K562 (cell line): ENCODE measurements around the gene TAF9B. TPM values are rescaled to one million over a fixed set of nuclear protein-coding genes. Genes with fewer than 3 reads are reported as not detected.

ENCODE experiments used
- ATAC-seq: fragments of 200-7000 bp; cut with Tn5 transposase; 3 replicates; pipeline ENCODE4 v1.9.1; 2020; ENCODE audit warnings: moderate library complexity
- BruUV-seq: library from RNA; stranded (reverse); fragments of 400-500 nt; replicated peaks from 2 replicates; lab custom pipeline; 2021; lab: Mats Ljungman, UMichigan
- CTCF ChIA-PET: fragments of 300-600 bp; formaldehyde crosslinking; extraction: SDS; loops from one replicate; lab custom pipeline; 2021; ENCODE audit warnings: low intra/inter-chr PET ratio; lab: Yijun Ruan, JAX
- POLR2A ChIA-PET: fragments of 300-600, 350-650 bp; sonication (Branson Sonifier 250); formaldehyde crosslinking; extraction: SDS; loops from one replicate; lab custom pipeline; 2021; ENCODE audit warnings: antibody characterized with exemption, inconsistent platforms; lab: Yijun Ruan, JAX
- DNase-seq, 4 experiments: peaks; one replicate each; pipeline versions ENCODE4 v3.0.0 to v3.0.0-alpha.2; 2011 to 2018; ENCODE audit warnings: low spot score in 3 of 4, mixed read lengths in 3 of 4; ENCODE audit errors: extremely low read depth in 1 of 4
- FAIRE-seq: peaks from 2 replicates; lab custom pipeline; 2011; peaks lifted over from hg19 to GRCh38; lab: Jason Lieb, UNC
- H2AFZ ChIP-seq: 2 replicates; pipeline ENCODE4 v1.6.0; 2011; ENCODE audit warnings: low read depth, low read length, control low read depth, inconsistent platforms
- H3K27ac ChIP-seq: fragments of 200-600 bp; 3 replicates; pipeline ENCODE4 v1.8.0; 2011; ENCODE audit warnings: low read depth, mild to moderate bottlenecking, control low read depth, inconsistent platforms, low read length, moderate library complexity, mixed read lengths; ENCODE audit errors: extremely low read depth
- H3K27me3 ChIP-seq, 2 experiments: fragments of 300-600 bp in 1 of 2; 2 replicates in 1 of 2; 3 replicates in 1 of 2; pipeline versions ENCODE4 v1.6.0 to v1.8.0; 2011; ENCODE audit warnings: inconsistent platforms in 2 of 2, low read length in 2 of 2, mild to moderate bottlenecking in 1 of 2, mixed read lengths in 1 of 2, moderate library complexity in 1 of 2; ENCODE audit not compliant: control insufficient read depth in 2 of 2, insufficient read depth in 2 of 2
- H3K36me3 ChIP-seq: fragments of 300-600 bp; 3 replicates; pipeline ENCODE4 v1.8.0; 2011; ENCODE audit warnings: mild to moderate bottlenecking, low read length, inconsistent platforms; ENCODE audit not compliant: control insufficient read depth, insufficient read depth
- H3K4me1 ChIP-seq, 2 experiments: fragments of 200-600 bp in 1 of 2; replicated peaks in 1 of 2; 2 replicates in 1 of 2; 3 replicates in 1 of 2; pipeline versions ENCODE4 v1.5.1 to v1.8.0; 2011; ENCODE audit warnings: inconsistent platforms in 2 of 2, low read length in 2 of 2, mild to moderate bottlenecking in 1 of 2, mixed read lengths in 1 of 2, moderate library complexity in 1 of 2; ENCODE audit not compliant: control insufficient read depth in 2 of 2, insufficient read depth in 2 of 2
- H3K4me2 ChIP-seq: 2 replicates; pipeline ENCODE4 v1.6.1; 2011; ENCODE audit warnings: low read length, control low read depth, inconsistent platforms, mixed read lengths; ENCODE audit not compliant: insufficient read depth
- H3K4me3 ChIP-seq: fragments of 200-600 bp; sonication (generic), shearing (Covaris generic); 2 replicates; pipeline ENCODE4 v1.5.1; 2016; ENCODE audit warnings: control low read depth, inconsistent platforms
- H3K79me2 ChIP-seq: fragments of 200-600 bp; 3 replicates; pipeline ENCODE4 v1.8.0; 2011; ENCODE audit warnings: low read length, inconsistent platforms; ENCODE audit not compliant: control insufficient read depth, insufficient read depth
- H3K9ac ChIP-seq, 2 experiments: 2 replicates each; pipeline versions ENCODE4 v1.6.0 to v1.6.1; 2011; ENCODE audit warnings: low read depth in 2 of 2, low read length in 2 of 2, control low read depth in 1 of 2, inconsistent platforms in 1 of 2, mild to moderate bottlenecking in 1 of 2, mixed read lengths in 1 of 2; ENCODE audit not compliant: insufficient read depth in 1 of 2
- H3K9me1 ChIP-seq: one replicate; pipeline ENCODE4 v1.6.0; 2011; ENCODE audit warnings: inconsistent platforms, mild to moderate bottlenecking, low read length, moderate library complexity; ENCODE audit not compliant: control insufficient read depth, insufficient read depth
- H3K9me3 ChIP-seq: replicated peaks from 2 replicates; pipeline ENCODE4 v1.5.1; 2011; ENCODE audit warnings: low read depth, low read length, inconsistent platforms; ENCODE audit not compliant: control insufficient read depth, insufficient read depth
- H4K20me1 ChIP-seq: replicated peaks from 2 replicates; pipeline ENCODE4 v1.6.1; 2011; ENCODE audit warnings: low read length, inconsistent platforms, mixed read lengths; ENCODE audit not compliant: control insufficient read depth, insufficient read depth
- GATA2 ChIP-seq: sonication (generic); formaldehyde crosslinking; IDR thresholded peaks from 2 replicates; pipeline ENCODE4 v1.4.0; 2020; ENCODE audit warnings: mild to moderate bottlenecking, missing genetic modification reagents
- GTF2A2 ChIP-seq: IDR thresholded peaks from 2 replicates; pipeline ENCODE4 v1.6.1; 2016; ENCODE audit warnings: mild to moderate bottlenecking, missing genetic modification characterization, missing compliant biosample characterization
- RUNX1 ChIP-seq: sonication (generic); IDR thresholded peaks from 2 replicates; pipeline ENCODE4 v1.6.1; 2016; ENCODE audit warnings: antibody characterized with exemption, low read depth
- SOX6 ChIP-seq: fragments of 450-650 bp; IDR thresholded peaks from 2 replicates; pipeline ENCODE4 v1.6.1; 2014; ENCODE audit warnings: mild to moderate bottlenecking
- TFAM ChIP-seq: fragments of 250-450 bp; sonication (Bioruptor Pico); conservative IDR thresholded peaks from 2 replicates; pipeline ENCODE4 v1.5.0; 2021; ENCODE audit warnings: mild to moderate bottlenecking, moderate library complexity
- WGBS: fragments of 100-300 bp; shearing (Covaris generic); methylation state at CpG from one replicate; pipeline ENCODE4 v1.1.6; 2016; ENCODE audit warnings: low coverage, mixed read lengths; ENCODE audit not compliant: insufficient coverage; ENCODE audit errors: missing lambda C conversion rate; 5-methylcytosine and 5-hydroxymethylcytosine counted together
- in situ Hi-C: fragments of 300-500 bp; cut with MboI; formaldehyde crosslinking; loops from 4 replicates; pipeline ENCODE4 v1.15.0; 2018; ENCODE audit warnings: inconsistent platforms, mixed read lengths
- intact Hi-C: fragments of 100-400 bp; cut with micrococcal nuclease; formaldehyde crosslinking; loops from 2 replicates; pipeline ENCODE4 v1.14.2; 2022
- polyA plus RNA-seq, 8 experiments: library from polyadenylated mRNA; depleted of rRNA in 4 of 8; stranded (reverse) in 5 of 8; unstranded in 3 of 8; fragments of >200 nt; fragmentation: Nextera tagmentation in 2 of 8; fragmentation: Illumina TruSeq in 1 of 8; extraction: Ambion mirVana in 2 of 8; extraction: Trizol in 1 of 8; gene quantifications; 2 replicates each; pipeline versions ENCODE4 v1.2.1 to v1.2.3, GENCODE V29; 2011 to 2014; ENCODE audit warnings: inconsistent platforms in 1 of 8, missing spikeins in 1 of 8
- total RNA-seq, 7 experiments: library from RNA; depleted of rRNA in 6 of 7; stranded (reverse); fragments of >200 nt in 6 of 7; fragmentation: Illumina TruSeq in 2 of 7; extraction: Trizol in 2 of 7; gene quantifications; 2 replicates each; pipeline versions ENCODE4 v1.2.1 to v1.2.3, GENCODE V29; 2011 to 2021; ENCODE audit warnings: low replicate concordance in 1 of 7
- TF ChIP-seq, protein P1 (sequence below): sonication (generic); formaldehyde crosslinking; IDR thresholded peaks from 2 replicates; pipeline ENCODE4 v1.8.1; 2022; ENCODE audit warnings: missing genetic modification reagents
- TF ChIP-seq, protein P2 (sequence below): fragments of 450-650 bp; IDR thresholded peaks from 2 replicates; pipeline ENCODE4 v1.6.1; 2016
- TF ChIP-seq, protein P3 (sequence below): fragments of 450-650 bp; formaldehyde crosslinking; IDR thresholded peaks from 2 replicates; pipeline ENCODE4 v1.4.0; 2020; ENCODE audit warnings: mild to moderate bottlenecking
- TF ChIP-seq, protein P4 (sequence below): fragments of 250-450 bp; sonication (Bioruptor Pico); IDR thresholded peaks from 2 replicates; pipeline ENCODE4 v1.4.0; 2020; ENCODE audit warnings: mild to moderate bottlenecking, moderate library complexity
- TF ChIP-seq, protein P5 (sequence below): fragments of 150-350 bp; conservative IDR thresholded peaks from 2 replicates; pipeline ENCODE4 v1.6.1; 2014; ENCODE audit warnings: low read length

Gene TAF9B
- total and polyA plus RNA-seq, 9 of the 15 experiments (the other 6 are each of a cell fraction or from before 2014, with no cell fraction given) = 10.9 to 42.1 (median 20.8) TPM

DNA sequence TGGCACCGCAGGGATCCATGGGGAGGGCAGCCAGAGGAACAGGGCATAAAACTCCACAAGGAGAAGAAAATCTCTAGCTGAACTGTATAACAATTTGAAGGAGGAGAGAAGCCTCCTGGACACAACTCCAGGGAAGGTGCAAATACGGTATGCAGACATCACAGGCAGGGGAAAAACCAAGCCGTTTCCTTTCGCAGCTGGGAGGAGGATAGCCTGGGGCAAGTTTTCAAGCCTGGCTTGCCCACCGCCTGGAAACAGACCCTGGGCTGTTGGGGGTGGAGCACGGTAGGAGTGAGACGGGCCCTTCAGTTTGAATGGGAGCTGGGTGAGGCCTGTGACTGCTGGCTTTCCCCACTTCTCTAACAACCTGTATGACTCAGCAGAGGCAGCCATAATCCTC lies 43.4 kb upstream of the TAF9B start:
- Histone ChIP-seq H3K9me3 (no peaks in the 10 kb centered on the region), H3K27ac (no peak overlapping the region), H3K9me1 (no peaks in the 10 kb centered on the region), H3K36me3 (no peaks in the 10 kb centered on the region), H3K79me2 (no peaks in the 10 kb centered on the region), H4K20me1 (no peaks in the 10 kb centered on the region), H3K4me1 (no peaks in the 10 kb centered on the region), H3K4me2 (no peak overlapping the region), H3K9ac (no peak overlapping the region), H3K27me3 (no peaks in the 10 kb centered on the region; a peak in 1 of 5 replicates), H3K4me3 (no peak overlapping the region), H2AFZ (no peak overlapping the region)
- ChIA-PET CTCF (no interaction called here), POLR2A (interaction anchor here (0.6 kb wide), 1 partner anchor 8 kb away, joined by 3 read pairs; no protein-coding TSS in a partner anchor)
- TF ChIP-seq, protein P1, sequence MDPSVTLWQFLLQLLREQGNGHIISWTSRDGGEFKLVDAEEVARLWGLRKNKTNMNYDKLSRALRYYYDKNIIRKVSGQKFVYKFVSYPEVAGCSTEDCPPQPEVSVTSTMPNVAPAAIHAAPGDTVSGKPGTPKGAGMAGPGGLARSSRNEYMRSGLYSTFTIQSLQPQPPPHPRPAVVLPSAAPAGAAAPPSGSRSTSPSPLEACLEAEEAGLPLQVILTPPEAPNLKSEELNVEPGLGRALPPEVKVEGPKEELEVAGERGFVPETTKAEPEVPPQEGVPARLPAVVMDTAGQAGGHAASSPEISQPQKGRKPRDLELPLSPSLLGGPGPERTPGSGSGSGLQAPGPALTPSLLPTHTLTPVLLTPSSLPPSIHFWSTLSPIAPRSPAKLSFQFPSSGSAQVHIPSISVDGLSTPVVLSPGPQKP = no peak
- TF ChIP-seq TFAM (CRISPR knock-in tag) (no peak), RUNX1 (no peak), GTF2A2 (tag) (no peak), SOX6 (no peak), GATA2 (CRISPR knock-in tag) (no peak)
- TF ChIP-seq, protein P2, sequence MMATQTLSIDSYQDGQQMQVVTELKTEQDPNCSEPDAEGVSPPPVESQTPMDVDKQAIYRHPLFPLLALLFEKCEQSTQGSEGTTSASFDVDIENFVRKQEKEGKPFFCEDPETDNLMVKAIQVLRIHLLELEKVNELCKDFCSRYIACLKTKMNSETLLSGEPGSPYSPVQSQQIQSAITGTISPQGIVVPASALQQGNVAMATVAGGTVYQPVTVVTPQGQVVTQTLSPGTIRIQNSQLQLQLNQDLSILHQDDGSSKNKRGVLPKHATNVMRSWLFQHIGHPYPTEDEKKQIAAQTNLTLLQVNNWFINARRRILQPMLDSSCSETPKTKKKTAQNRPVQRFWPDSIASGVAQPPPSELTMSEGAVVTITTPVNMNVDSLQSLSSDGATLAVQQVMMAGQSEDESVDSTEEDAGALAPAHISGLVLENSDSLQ = no peak
- TF ChIP-seq, protein P3, sequence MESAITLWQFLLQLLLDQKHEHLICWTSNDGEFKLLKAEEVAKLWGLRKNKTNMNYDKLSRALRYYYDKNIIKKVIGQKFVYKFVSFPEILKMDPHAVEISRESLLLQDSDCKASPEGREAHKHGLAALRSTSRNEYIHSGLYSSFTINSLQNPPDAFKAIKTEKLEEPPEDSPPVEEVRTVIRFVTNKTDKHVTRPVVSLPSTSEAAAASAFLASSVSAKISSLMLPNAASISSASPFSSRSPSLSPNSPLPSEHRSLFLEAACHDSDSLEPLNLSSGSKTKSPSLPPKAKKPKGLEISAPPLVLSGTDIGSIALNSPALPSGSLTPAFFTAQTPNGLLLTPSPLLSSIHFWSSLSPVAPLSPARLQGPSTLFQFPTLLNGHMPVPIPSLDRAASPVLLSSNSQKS = no peak
- TF ChIP-seq, protein P4, sequence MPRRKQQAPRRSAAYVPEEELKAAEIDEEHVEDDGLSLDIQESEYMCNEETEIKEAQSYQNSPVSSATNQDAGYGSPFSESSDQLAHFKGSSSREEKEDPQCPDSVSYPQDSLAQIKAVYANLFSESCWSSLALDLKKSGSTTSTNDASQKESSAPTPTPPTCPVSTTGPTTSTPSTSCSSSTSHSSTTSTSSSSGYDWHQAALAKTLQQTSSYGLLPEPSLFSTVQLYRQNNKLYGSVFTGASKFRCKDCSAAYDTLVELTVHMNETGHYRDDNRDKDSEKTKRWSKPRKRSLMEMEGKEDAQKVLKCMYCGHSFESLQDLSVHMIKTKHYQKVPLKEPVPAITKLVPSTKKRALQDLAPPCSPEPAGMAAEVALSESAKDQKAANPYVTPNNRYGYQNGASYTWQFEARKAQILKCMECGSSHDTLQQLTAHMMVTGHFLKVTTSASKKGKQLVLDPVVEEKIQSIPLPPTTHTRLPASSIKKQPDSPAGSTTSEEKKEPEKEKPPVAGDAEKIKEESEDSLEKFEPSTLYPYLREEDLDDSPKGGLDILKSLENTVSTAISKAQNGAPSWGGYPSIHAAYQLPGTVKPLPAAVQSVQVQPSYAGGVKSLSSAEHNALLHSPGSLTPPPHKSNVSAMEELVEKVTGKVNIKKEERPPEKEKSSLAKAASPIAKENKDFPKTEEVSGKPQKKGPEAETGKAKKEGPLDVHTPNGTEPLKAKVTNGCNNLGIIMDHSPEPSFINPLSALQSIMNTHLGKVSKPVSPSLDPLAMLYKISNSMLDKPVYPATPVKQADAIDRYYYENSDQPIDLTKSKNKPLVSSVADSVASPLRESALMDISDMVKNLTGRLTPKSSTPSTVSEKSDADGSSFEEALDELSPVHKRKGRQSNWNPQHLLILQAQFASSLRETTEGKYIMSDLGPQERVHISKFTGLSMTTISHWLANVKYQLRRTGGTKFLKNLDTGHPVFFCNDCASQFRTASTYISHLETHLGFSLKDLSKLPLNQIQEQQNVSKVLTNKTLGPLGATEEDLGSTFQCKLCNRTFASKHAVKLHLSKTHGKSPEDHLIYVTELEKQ (CRISPR knock-in tag) = no peak
- TF ChIP-seq, protein P5, sequence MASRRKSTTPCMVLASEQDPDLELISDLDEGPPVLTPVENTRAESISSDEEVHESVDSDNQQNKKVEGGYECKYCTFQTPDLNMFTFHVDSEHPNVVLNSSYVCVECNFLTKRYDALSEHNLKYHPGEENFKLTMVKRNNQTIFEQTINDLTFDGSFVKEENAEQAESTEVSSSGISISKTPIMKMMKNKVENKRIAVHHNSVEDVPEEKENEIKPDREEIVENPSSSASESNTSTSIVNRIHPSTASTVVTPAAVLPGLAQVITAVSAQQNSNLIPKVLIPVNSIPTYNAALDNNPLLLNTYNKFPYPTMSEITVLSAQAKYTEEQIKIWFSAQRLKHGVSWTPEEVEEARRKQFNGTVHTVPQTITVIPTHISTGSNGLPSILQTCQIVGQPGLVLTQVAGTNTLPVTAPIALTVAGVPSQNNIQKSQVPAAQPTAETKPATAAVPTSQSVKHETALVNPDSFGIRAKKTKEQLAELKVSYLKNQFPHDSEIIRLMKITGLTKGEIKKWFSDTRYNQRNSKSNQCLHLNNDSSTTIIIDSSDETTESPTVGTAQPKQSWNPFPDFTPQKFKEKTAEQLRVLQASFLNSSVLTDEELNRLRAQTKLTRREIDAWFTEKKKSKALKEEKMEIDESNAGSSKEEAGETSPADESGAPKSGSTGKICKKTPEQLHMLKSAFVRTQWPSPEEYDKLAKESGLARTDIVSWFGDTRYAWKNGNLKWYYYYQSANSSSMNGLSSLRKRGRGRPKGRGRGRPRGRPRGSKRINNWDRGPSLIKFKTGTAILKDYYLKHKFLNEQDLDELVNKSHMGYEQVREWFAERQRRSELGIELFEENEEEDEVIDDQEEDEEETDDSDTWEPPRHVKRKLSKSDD = no peak
- FAIRE-seq = no peak
- no peak for ATAC-seq
- DNase-seq = no peak
- BruUV-seq = no TSS peak
- 9% methylated on average over 7 of the region's 7 CpGs for WGBS
- in situ Hi-C loops = no loop called here
- intact Hi-C loops = no loop called here
